Measurements from ENCODE around the gene PLAC1. TPM values are rescaled to one million over a fixed set of nuclear protein-coding genes. Genes with fewer than 3 reads are reported as not detected.

The PLAC1 gene
- total and polyA plus RNA-seq, 2 experiments from 2014 or later: 0.50 to 0.83 TPM

- peaks cover 17% of the 10 kb centered on the region for H3K4me1 ChIP-seq (ENCODE audit: insufficient read depth)
- H3K27me3 Mint-ChIP-seq (ENCODE audit: insufficient read depth, low read depth, poor library complexity): peaks cover 3% of the 10 kb centered on the region
- no peak overlapping the region for H3K4me3 Mint-ChIP-seq
- no peaks in the 10 kb centered on the region for H3K9me2 ChIP-seq (ENCODE audit: insufficient read depth)
- DNase-seq (ENCODE audit: low spot score): no peak
- H3K36me3 ChIP-seq (ENCODE audit: insufficient read depth): no peaks in the 10 kb centered on the region
- no peaks in the 10 kb centered on the region for H3F3A ChIP-seq (replicated peaks; ENCODE audit: low read depth)
- H3K36me3 Mint-ChIP-seq (ENCODE audit: low read depth): no peaks in the 10 kb centered on the region
- TF ChIP-seq ZNF331 (CRISPR knock-in tag; IDR thresholded peaks at IDR 0.05; ENCODE audit: low read depth) (no peak), STAT1 (IDR thresholded peaks at IDR 0.05; ENCODE audit: unreplicated experiment) (no peak), ETS1 (IDR thresholded peaks at IDR 0.05) (no peak), ZNF462 (CRISPR knock-in tag; IDR thresholded peaks at IDR 0.05) (no peak), POLR2AphosphoS5 (IDR thresholded peaks at IDR 0.05; ENCODE audit: low read depth) (no peak), EZH2 (IDR thresholded peaks at IDR 0.05; ENCODE audit: low read depth, unreplicated experiment) (no peak), CTCF (conservative IDR thresholded peaks at IDR 0.05; ENCODE audit: low read depth in 2 of 2) (no peak), JUNB (IDR thresholded peaks at IDR 0.05; ENCODE audit: unreplicated experiment) (no peak), EZH2phosphoT487 (IDR thresholded peaks at IDR 0.05; ENCODE audit: unreplicated experiment) (no peak), CREB1 (CRISPR knock-in tag; IDR thresholded peaks at IDR 0.05; ENCODE audit: low read depth) (no peak), REST (IDR thresholded peaks at IDR 0.05; ENCODE audit: unreplicated experiment) (no peak), ZNF114 (CRISPR knock-in tag; IDR thresholded peaks at IDR 0.05) (no peak)
- H3K27me3 ChIP-seq (ENCODE audit: insufficient read depth): no peaks in the 10 kb centered on the region
- no peak overlapping the region for H3K27ac Mint-ChIP-seq
- 0 out of 2 replicates have a peak overlapping the region, but pooled peaks have one; percentile 40 for H3K4me2 ChIP-seq
- H2AFZ ChIP-seq: no peak overlapping the region
- H3K27ac ChIP-seq (ENCODE audit: low read depth): no peak overlapping the region
- no peaks in the 10 kb centered on the region for H4K20me1 ChIP-seq (replicated peaks; ENCODE audit: insufficient read depth)
- H3K9me3 Mint-ChIP-seq: no peaks in the 10 kb centered on the region; the same call in 2 of the 3 replicates
- ATAC-seq: no peak
- no peaks in the 10 kb centered on the region for H3K79me2 ChIP-seq (replicated peaks; ENCODE audit: insufficient read depth)
- H3K4me1 Mint-ChIP-seq: peaks cover 27% of the 10 kb centered on the region
- no peak overlapping the region for H3K4me3 ChIP-seq
These were observed 86.5 kb downstream of the PLAC1 start for GRCh38 chrX:134571796-134572195.
